ENCODE results near the gene ARF3.

ARF3 gene

GRCh38 chr12:48957141-48958048, at the start of gene ARF3:
Gene ARF3, minus strand, starts transcription at chr12:48957487. Its CDS starts 16,392 bp downstream, at chr12:48941095.
- peak; percentile 95 for DNase-seq

GRCh38 chr12:49000346-49000745, 43.1 kb upstream of the ARF3 start:
- DNase-seq = no peak

GRCh38 chr12:48999371-49000131, 42.3 kb upstream of the ARF3 start, which contains the start of gene DDN:
Gene DDN, minus strand, starts transcription at chr12:48999375. Its CDS starts 88 bp downstream, at chr12:48999287.
- DNase-seq = peak; percentile 37

- DNase-seq = no peak
Measured at GRCh38 chr12:48998497-48999353, 41.4 kb upstream of the ARF3 start.

GRCh38 chr12:48997719-48998496, 40.6 kb upstream of the ARF3 start:
- DNase-seq = no peak

GRCh38 chr12:48996794-48997718, 39.8 kb upstream of the ARF3 start:
- peak; percentile 73 for DNase-seq

GRCh38 chr12:48995086-48995879, 38.0 kb upstream of the ARF3 start:
- peak; percentile 63 for DNase-seq

- no peak for DNase-seq
Measured at GRCh38 chr12:48994224-48995085, 37.2 kb upstream of the ARF3 start.

GRCh38 chr12:48993787-48994186, 36.5 kb upstream of the ARF3 start:
- no peak for DNase-seq

- no peak for DNase-seq
Measured at GRCh38 chr12:48991247-48992050, 34.2 kb upstream of the ARF3 start.

- no peak for DNase-seq
Measured at GRCh38 chr12:48990552-48990951, 33.3 kb upstream of the ARF3 start.

- DNase-seq = peak; percentile 78
Measured at GRCh38 chr12:48988030-48988649, 30.9 kb upstream of the ARF3 start.

GRCh38 chr12:48986720-48987291, 29.5 kb upstream of the ARF3 start:
- no peak for DNase-seq

- no peak for DNase-seq
Measured at GRCh38 chr12:48985901-48986300, 28.6 kb upstream of the ARF3 start.

- DNase-seq = no peak
Measured at GRCh38 chr12:48985475-48985897, 28.2 kb upstream of the ARF3 start.

GRCh38 chr12:48982397-48983080, 25.3 kb upstream of the ARF3 start:
- DNase-seq = no peak

Measured in CD4-positive, alpha-beta T cell treated with Interleukin-6 for 4 hours (primary cell).